Testis (tissue), 2 donors: ENCODE data around the gene PLEKHA7.

Experiments used
- CTCF ChIP-seq, 3 experiments: fragments of 450-650 bp in 2 of 3; fragments of 200-600 bp in 1 of 3; sonication (generic) in 1 of 3; IDR thresholded peaks; one replicate each; pipeline ENCODE4 v1.5.1; 2016 to 2019; ENCODE audit warnings: antibody characterized with exemption in 3 of 3, mild to moderate bottlenecking in 2 of 3, moderate library complexity in 1 of 3
- POLR2A ChIP-seq: fragments of 450-650 bp; IDR thresholded peaks from one replicate; pipeline ENCODE4 v1.6.1; 2017; ENCODE audit warnings: antibody characterized with exemption, mild to moderate bottlenecking, moderate library complexity

DNA sequence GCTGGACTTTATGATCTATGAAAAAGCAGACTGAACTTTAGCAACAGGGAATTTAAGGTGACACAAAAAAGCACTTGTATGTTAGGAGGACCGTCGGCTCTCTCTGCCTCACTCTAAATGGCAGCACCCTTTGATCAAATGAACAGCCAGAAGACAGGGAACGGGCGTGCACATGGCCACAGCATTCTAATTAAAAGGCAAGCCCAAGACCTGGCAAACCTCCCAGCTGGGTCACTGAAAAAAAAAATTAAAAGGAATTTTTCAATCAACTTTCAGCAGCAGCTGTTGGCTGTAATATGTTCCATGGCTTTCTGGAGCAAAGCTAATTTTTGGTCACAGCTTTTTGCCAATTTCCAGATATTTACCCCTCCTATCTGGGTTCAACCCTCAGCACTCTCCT, 159.2 kb downstream of the PLEKHA7 start:
- TF ChIP-seq CTCF (IDR thresholded peaks at IDR 0.05) (no peak), POLR2A (no peak)
